GM12878 (cell line): ENCODE data around the gene NHERF1. TPM values are rescaled to one million over a fixed set of nuclear protein-coding genes. Genes with fewer than 3 reads are reported as not detected.

ENCODE experiments used
- ASH2L ChIP-seq: fragments of 300-600, 200-600 bp; sonication (generic); IDR thresholded peaks from 2 replicates; pipeline ENCODE4 v1.6.1; 2017; ENCODE audit warnings: low read depth, mild to moderate bottlenecking, borderline replicate concordance
- BRCA1 ChIP-seq: IDR thresholded peaks from 2 replicates; pipeline ENCODE4 v1.6.1; 2011; ENCODE audit warnings: low read depth, low read length, improper control_type of control experiment
- CHD1 ChIP-seq: IDR thresholded peaks from 2 replicates; pipeline ENCODE4 v1.6.1; 2012; ENCODE audit warnings: low read depth, low read length, improper control_type of control experiment
- CREM ChIP-seq: IDR thresholded peaks from 2 replicates; pipeline ENCODE4 v1.6.1; 2014; ENCODE audit warnings: antibody characterized with exemption, low read depth
- E4F1 ChIP-seq: fragments of 450-650 bp; IDR thresholded peaks from 2 replicates; pipeline ENCODE4 v1.6.1; 2018; ENCODE audit warnings: borderline replicate concordance, mild to moderate bottlenecking; ENCODE audit not compliant: partially characterized antibody
- LARP7 ChIP-seq: fragments of 450-650 bp; IDR thresholded peaks from 2 replicates; pipeline ENCODE4 v1.6.1; 2017; ENCODE audit warnings: mild to moderate bottlenecking
- MTA2 ChIP-seq: fragments of 450-650 bp; IDR thresholded peaks from 2 replicates; pipeline ENCODE4 v1.6.1; 2016; ENCODE audit warnings: low read depth, mild to moderate bottlenecking, moderate library complexity
- PAX5 ChIP-seq: IDR thresholded peaks from 2 replicates; pipeline ENCODE4 v1.6.1; 2011; ENCODE audit warnings: low read depth, low read length, borderline replicate concordance
- RAD21 ChIP-seq: IDR thresholded peaks from 2 replicates; pipeline ENCODE4 v1.6.1; 2011; ENCODE audit warnings: mild to moderate bottlenecking, low read depth, low read length, moderate library complexity; ENCODE audit not compliant: insufficient read depth
- SMARCA5 ChIP-seq: fragments of 450-650 bp; IDR thresholded peaks from 2 replicates; pipeline ENCODE4 v1.6.1; 2017; ENCODE audit warnings: mild to moderate bottlenecking
- SMC3 ChIP-seq: IDR thresholded peaks from 2 replicates; pipeline ENCODE4 v1.6.1; 2011; ENCODE audit warnings: low read length, improper control_type of control experiment, borderline replicate concordance
- STAT1 ChIP-seq: fragments of 450-650 bp; conservative IDR thresholded peaks from 2 replicates; pipeline ENCODE4 v1.6.1; 2014; ENCODE audit warnings: antibody characterized with exemption, mild to moderate bottlenecking
- TCF3 ChIP-seq: IDR thresholded peaks from 2 replicates; pipeline ENCODE4 v1.6.1; 2012; ENCODE audit warnings: low read depth, mild to moderate bottlenecking, low read length, borderline replicate concordance; ENCODE audit not compliant: insufficient read depth
- ZSCAN29 ChIP-seq: fragments of 450-650 bp; IDR thresholded peaks from 2 replicates; pipeline ENCODE4 v1.6.1; 2017; ENCODE audit warnings: mild to moderate bottlenecking, moderate library complexity
- polyA plus RNA-seq, 11 experiments: library from polyadenylated mRNA; depleted of rRNA in 4 of 11; unstranded in 6 of 11; stranded (reverse) in 5 of 11; fragments of >200 nt; fragmentation: Nextera tagmentation in 4 of 11; fragmentation: Illumina TruSeq in 1 of 11; extraction: Ambion mirVana in 4 of 11; extraction: Trizol in 1 of 11; gene quantifications; 1 replicate in 1 of 11; 2 replicates in 10 of 11; pipeline versions ENCODE4 v1.2.1 to v1.2.3, GENCODE V29; 2011 to 2016; ENCODE audit warnings: inconsistent platforms in 2 of 11, missing spikeins in 2 of 11, low read depth in 1 of 11
- total RNA-seq, 4 experiments: library from RNA; depleted of rRNA in 3 of 4; stranded (reverse); fragments of >200 nt in 3 of 4; fragmentation: Illumina TruSeq in 1 of 4; extraction: Trizol in 1 of 4; gene quantifications; 2 replicates each; pipeline versions ENCODE4 v1.2.1 to v1.2.3, GENCODE V29; 2013 to 2021
- TF ChIP-seq, protein P1 (sequence below): fragments of 450-650 bp; formaldehyde crosslinking; IDR thresholded peaks from 2 replicates; pipeline ENCODE4 v1.4.0; 2020; ENCODE audit warnings: mild to moderate bottlenecking, moderate library complexity

Gene NHERF1
- total and polyA plus RNA-seq, 10 of the 15 experiments (the other 5 are each of a cell fraction or from before 2014, with no cell fraction given) = 13.4 to 61.6 (median 39.0) TPM

DNA sequence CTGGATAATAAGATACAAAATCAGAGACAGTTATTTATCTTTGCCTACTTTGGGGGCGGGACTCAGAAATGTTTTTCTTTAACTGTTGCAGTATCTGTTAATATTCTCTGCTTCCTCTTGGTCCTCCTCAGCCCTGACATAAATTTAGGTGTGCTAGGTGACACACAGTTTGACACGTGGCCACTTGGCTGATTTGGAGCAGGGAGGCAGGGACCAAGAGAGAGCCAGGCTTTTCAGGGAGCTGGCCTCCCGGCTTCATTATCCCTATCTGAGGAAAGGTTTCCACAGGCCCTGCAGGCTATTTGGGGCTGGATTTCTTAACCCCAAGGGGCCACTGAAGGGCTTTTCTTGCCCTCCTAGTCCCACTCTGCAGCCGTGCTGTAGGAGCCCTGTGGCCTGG lies 47.8 kb downstream of the NHERF1 start (continued):
- TF ChIP-seq, protein P1, sequence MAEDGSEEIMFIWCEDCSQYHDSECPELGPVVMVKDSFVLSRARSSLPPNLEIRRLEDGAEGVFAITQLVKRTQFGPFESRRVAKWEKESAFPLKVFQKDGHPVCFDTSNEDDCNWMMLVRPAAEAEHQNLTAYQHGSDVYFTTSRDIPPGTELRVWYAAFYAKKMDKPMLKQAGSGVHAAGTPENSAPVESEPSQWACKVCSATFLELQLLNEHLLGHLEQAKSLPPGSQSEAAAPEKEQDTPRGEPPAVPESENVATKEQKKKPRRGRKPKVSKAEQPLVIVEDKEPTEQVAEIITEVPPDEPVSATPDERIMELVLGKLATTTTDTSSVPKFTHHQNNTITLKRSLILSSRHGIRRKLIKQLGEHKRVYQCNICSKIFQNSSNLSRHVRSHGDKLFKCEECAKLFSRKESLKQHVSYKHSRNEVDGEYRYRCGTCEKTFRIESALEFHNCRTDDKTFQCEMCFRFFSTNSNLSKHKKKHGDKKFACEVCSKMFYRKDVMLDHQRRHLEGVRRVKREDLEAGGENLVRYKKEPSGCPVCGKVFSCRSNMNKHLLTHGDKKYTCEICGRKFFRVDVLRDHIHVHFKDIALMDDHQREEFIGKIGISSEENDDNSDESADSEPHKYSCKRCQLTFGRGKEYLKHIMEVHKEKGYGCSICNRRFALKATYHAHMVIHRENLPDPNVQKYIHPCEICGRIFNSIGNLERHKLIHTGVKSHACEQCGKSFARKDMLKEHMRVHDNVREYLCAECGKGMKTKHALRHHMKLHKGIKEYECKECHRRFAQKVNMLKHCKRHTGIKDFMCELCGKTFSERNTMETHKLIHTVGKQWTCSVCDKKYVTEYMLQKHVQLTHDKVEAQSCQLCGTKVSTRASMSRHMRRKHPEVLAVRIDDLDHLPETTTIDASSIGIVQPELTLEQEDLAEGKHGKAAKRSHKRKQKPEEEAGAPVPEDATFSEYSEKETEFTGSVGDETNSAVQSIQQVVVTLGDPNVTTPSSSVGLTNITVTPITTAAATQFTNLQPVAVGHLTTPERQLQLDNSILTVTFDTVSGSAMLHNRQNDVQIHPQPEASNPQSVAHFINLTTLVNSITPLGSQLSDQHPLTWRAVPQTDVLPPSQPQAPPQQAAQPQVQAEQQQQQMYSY (CRISPR knock-in tag) = no peak
- TF ChIP-seq PAX5 = no peak
- no peak for TF ChIP-seq RAD21
- TF ChIP-seq STAT1 = no peak
- TF ChIP-seq ZSCAN29 = no peak
- no peak for TF ChIP-seq E4F1
- no peak for TF ChIP-seq SMARCA5
- TF ChIP-seq ASH2L = no peak
- no peak for TF ChIP-seq LARP7
- TF ChIP-seq CREM = no peak
- TF ChIP-seq MTA2 = no peak
- TF ChIP-seq SMC3 = no peak
- no peak for TF ChIP-seq BRCA1
- no peak for TF ChIP-seq TCF3
- TF ChIP-seq CHD1 = no peak
